BE2C (cell line): Measurements from ENCODE around the gene GRK3.

Experiments
- DNase-seq: peaks from one replicate; pipeline ENCODE4 v3.0.0-alpha.2; 2020
- H3K27me3 ChIP-seq: fragments of 250-450 bp; sonication (Bioruptor Pico); 2 replicates; pipeline ENCODE4 v1.5.1; 2020; ENCODE audit warnings: mild to moderate bottlenecking
- H3K36me3 ChIP-seq: fragments of 250-450 bp; sonication (Bioruptor Pico); 2 replicates; pipeline ENCODE4 v1.5.1; 2020; ENCODE audit warnings: mild to moderate bottlenecking
- H3K4me1 ChIP-seq: fragments of 250-450 bp; sonication (Bioruptor Pico); 2 replicates; pipeline ENCODE4 v1.5.1; 2020
- H3K4me3 ChIP-seq: 2 replicates; pipeline ENCODE4 v1.5.1; 2011; ENCODE audit warnings: low read depth, low read length
- H3K9me3 ChIP-seq: fragments of 250-450 bp; sonication (Bioruptor Pico); 2 replicates; pipeline ENCODE4 v1.5.1; 2020
- TF ChIP-seq, protein P1 (sequence below): IDR thresholded peaks from 2 replicates; pipeline ENCODE4 v1.5.1; 2012; ENCODE audit warnings: mild to moderate bottlenecking, low read depth, low read length

The GRK3 gene

DNA sequence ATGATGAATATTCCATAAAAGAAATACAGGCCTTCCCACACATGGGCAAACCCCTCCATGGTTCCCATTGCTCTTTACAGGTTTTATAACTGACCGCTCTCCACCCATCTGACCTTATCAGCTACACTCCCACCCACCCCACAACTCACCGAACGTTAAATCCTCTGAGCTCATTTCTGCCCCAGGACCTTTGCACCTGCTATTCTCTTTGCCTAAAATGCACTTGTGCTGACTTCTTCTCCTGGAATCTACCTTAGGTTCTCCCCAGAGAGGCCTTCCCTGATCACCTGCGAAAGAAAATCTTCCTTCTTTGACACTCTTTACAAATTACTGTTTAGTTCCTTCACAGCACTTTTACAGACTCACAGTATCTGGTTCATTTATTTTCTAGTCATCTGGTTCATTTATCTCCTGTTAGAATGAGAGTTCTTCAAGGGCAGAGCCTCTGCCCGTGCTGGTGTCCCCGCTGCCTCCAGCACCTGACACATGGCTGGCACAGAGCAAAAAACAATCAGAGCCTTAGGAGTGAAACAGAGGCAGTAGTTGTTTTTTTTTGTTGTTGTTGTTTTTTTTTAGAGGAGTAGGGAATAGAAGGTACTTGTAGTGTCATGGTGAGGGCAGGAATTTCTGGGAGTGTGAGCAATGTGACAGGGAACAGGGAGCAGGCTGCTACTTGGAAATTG is 21.6 kb upstream of the GRK3 start:
- no peaks in the 10 kb centered on the region for H3K36me3 ChIP-seq
- no peaks in the 10 kb centered on the region for H3K27me3 ChIP-seq

DNA sequence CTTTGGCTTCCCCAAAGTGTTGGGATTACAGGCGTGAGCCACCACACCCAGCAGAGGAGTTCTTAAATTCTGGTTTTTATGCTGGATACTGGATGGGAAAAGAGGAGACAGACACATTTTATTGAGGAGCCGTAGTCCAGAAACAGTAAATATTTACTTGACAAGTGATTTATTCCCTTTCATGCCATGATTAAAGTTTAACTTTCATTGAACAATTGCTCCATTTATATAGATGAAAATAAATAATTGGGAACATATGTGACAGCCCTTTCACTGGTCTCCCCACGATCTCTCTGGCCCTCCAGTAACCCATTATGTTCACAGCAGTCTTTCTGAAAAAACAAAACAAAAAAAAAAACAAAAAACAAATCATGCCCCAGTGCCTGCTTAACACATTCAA is 19.3 kb upstream of the GRK3 start:
- H3K4me1 ChIP-seq: peaks cover 10% of the 10 kb centered on the region
- peaks cover 3% of the 10 kb centered on the region; the same call in 1 of the 2 replicates for H3K9me3 ChIP-seq
- no peak for DNase-seq
- TF ChIP-seq, protein P1, sequence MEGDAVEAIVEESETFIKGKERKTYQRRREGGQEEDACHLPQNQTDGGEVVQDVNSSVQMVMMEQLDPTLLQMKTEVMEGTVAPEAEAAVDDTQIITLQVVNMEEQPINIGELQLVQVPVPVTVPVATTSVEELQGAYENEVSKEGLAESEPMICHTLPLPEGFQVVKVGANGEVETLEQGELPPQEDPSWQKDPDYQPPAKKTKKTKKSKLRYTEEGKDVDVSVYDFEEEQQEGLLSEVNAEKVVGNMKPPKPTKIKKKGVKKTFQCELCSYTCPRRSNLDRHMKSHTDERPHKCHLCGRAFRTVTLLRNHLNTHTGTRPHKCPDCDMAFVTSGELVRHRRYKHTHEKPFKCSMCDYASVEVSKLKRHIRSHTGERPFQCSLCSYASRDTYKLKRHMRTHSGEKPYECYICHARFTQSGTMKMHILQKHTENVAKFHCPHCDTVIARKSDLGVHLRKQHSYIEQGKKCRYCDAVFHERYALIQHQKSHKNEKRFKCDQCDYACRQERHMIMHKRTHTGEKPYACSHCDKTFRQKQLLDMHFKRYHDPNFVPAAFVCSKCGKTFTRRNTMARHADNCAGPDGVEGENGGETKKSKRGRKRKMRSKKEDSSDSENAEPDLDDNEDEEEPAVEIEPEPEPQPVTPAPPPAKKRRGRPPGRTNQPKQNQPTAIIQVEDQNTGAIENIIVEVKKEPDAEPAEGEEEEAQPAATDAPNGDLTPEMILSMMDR: no peak
- no peaks in the 10 kb centered on the region for H3K27me3 ChIP-seq
- H3K36me3 ChIP-seq: no peaks in the 10 kb centered on the region
- no peak overlapping the region for H3K4me3 ChIP-seq

More for the DNA sequence above, 21.6 kb upstream of the GRK3 start:
- Histone ChIP-seq H3K4me3 (no peak overlapping the region), H3K9me3 (peaks cover 3% of the 10 kb centered on the region; the same call in 1 of the 2 replicates), H3K4me1 (peaks cover 10% of the 10 kb centered on the region)
- TF ChIP-seq, protein P1: no peak
- DNase-seq: no peak

DNA sequence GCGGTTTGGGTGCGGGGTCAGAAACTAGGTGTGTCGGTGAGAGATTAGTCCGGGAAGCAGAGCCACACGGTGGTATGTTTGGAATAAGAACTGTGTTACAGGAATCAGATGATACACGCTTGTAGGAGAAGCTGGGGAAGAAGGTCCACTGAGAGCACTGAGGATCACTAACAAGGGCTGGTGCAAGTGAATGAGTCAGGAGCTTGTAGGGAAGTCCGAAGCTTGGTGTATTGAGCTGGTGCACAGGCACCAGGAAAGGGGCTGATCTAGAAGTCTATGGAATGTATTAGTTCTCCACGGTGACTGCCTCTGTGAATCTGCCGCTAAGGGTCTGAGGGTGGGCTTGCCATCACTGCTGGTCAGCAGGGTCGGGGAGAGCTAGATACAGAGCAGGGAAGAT is 18.8 kb upstream of the GRK3 start:
- peaks cover 3% of the 10 kb centered on the region; the same call in 1 of the 2 replicates for H3K9me3 ChIP-seq
- H3K4me3 ChIP-seq: no peak overlapping the region
- H3K4me1 ChIP-seq: peaks cover 10% of the 10 kb centered on the region
- H3K27me3 ChIP-seq: no peaks in the 10 kb centered on the region
- no peak for DNase-seq
- TF ChIP-seq, protein P1: no peak
- H3K36me3 ChIP-seq: no peaks in the 10 kb centered on the region

DNA sequence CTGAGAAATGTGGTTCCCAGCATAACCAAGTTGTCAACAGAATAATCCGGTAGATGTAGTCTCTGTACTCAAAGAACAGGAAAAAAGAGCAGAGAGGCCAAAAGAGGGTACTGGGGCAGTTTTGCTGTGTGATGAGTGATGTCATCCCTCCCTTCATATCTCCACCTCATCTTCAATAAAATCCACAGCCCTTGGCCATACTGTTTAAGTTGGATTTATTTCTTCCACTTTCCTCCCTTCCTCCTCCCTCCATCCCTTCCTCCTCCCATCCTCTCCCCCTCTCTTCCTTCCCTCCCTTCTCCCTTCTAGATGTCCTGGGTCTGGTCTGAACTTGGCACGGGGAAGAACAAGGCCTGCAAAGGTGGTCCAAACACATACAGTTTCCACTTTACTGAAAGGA is 18.2 kb upstream of the GRK3 start:
- TF ChIP-seq, protein P1: no peak
- peaks cover 2% of the 10 kb centered on the region; the same call in 1 of the 2 replicates for H3K9me3 ChIP-seq
- H3K27me3 ChIP-seq: no peaks in the 10 kb centered on the region
- DNase-seq: no peak
- no peaks in the 10 kb centered on the region for H3K36me3 ChIP-seq
- peaks cover 10% of the 10 kb centered on the region for H3K4me1 ChIP-seq
- H3K4me3 ChIP-seq: no peak overlapping the region

DNA sequence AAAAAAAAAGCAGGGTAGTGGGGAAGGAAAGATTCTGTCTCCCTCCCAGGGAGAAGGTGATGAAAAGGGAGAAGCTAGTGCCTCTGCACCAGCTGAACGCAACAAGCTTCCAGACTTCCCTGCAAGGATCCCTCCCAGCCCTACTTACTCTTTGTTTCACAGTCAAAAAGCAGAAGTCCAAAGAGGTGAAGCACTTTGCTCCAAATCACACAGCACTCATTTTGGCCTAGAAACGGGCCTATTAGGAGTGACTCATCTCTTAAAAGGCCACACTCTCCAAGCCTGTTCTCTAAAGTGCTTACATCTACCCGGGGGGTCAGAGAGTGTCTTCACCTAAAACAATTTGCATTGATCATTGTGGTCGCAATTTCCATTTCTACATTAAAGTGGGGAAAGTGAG is 17.7 kb upstream of the GRK3 start:
- no peaks in the 10 kb centered on the region for H3K36me3 ChIP-seq
- H3K4me3 ChIP-seq: no peak overlapping the region
- no peaks in the 10 kb centered on the region for H3K27me3 ChIP-seq
- peaks cover 10% of the 10 kb centered on the region for H3K4me1 ChIP-seq
- no peak for DNase-seq
- TF ChIP-seq, protein P1: no peak
- H3K9me3 ChIP-seq: no peaks in the 10 kb centered on the region

DNA sequence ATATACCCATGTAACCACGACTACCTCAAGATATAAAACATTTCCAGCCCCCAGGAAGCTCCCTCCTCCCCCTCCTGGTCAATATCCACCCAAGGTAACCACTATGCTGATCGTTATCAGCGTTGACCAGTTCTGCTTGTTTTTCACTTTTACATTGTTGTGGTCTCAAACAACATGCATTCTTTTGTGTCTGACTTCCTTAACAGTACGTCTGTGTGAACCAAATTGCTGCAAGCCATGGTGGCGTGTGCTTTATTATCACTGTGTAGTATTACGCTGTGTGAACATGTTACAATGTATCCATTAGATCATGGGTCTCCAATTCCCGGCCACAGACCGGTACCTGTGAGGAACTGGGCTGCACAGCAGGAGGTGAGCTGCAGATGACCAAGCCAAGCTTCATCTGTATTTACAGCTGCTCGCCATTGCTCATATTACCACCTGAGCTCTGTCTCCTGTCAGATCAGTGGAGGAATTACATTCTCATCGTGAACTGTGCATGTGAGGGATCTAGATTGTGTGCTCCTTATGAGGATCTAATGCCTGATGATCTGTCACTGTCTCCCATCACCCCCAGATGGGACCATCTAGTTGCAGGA is 15.5 kb upstream of the GRK3 start:
- no peaks in the 10 kb centered on the region for H3K36me3 ChIP-seq
- DNase-seq: no peak

More for the DNA sequence above, 15.5 kb upstream of the GRK3 start:
- TF ChIP-seq, protein P1: no peak
- no peaks in the 10 kb centered on the region for H3K27me3 ChIP-seq
- H3K4me3 ChIP-seq: no peak overlapping the region
- no peaks in the 10 kb centered on the region for H3K9me3 ChIP-seq
- H3K4me1 ChIP-seq: peaks cover 10% of the 10 kb centered on the region
